Upper lobe of left lung (tissue), 6 donors: ENCODE measurements around the gene LSM5. TPM values are rescaled to one million over a fixed set of nuclear protein-coding genes. Genes with fewer than 3 reads are reported as not detected.
A peak's percentile ranks its signal among the peaks of the same experiment; 100 is the strongest.

Source experiments
- ATAC-seq, 2 donors: fragments of 200-7000 bp; cut with Tn5 transposase; one replicate each; pipeline ENCODE4 v1.9.1; 2022; ENCODE audit warnings: mild to moderate bottlenecking in 2 of 2, moderate library complexity in 2 of 2; ENCODE audit not compliant: low FRiP score in 2 of 2
- DNase-seq, 2 donors: peaks; one replicate each; pipeline ENCODE4 v3.0.0-alpha.2; 2019 to 2020
- H3K27ac ChIP-seq, 4 donors: fragments of 200-600 bp; sonication (generic); one replicate each; pipeline ENCODE4 v1.5.1; 2016 to 2019
- H3K27me3 ChIP-seq, 4 donors: fragments of 200-600 bp; sonication (generic); one replicate each; pipeline ENCODE4 v1.5.1; 2017 to 2019
- H3K36me3 ChIP-seq, 4 donors: fragments of 200-600 bp; sonication (generic); one replicate each; pipeline ENCODE4 v1.5.1; 2016 to 2019
- H3K4me1 ChIP-seq, 4 donors: fragments of 200-600 bp; sonication (generic); one replicate each; pipeline ENCODE4 v1.5.1; 2018 to 2019
- H3K4me3 ChIP-seq, 4 donors: fragments of 200-600 bp; sonication (generic); one replicate each; pipeline ENCODE4 v1.5.1; 2017 to 2019; ENCODE audit warnings: mild to moderate bottlenecking in 2 of 4, moderate library complexity in 1 of 4
- H3K9me3 ChIP-seq, 4 donors: fragments of 200-600 bp; sonication (generic); one replicate each; pipeline ENCODE4 v1.5.1; 2018 to 2019
- EP300 ChIP-seq, 4 donors: sonication (generic); formaldehyde crosslinking; IDR thresholded peaks; one replicate each; pipeline ENCODE4 v1.5.1; 2017; ENCODE audit warnings: antibody characterized with exemption in 4 of 4, control low read depth in 2 of 4
- POLR2A ChIP-seq, 4 donors: fragments of 450-650 bp; IDR thresholded peaks; one replicate each; pipeline ENCODE4 v1.5.1; 2016 to 2017; ENCODE audit warnings: antibody characterized with exemption in 4 of 4, mild to moderate bottlenecking in 2 of 4
- POLR2AphosphoS5 ChIP-seq, 2 donors: sonication (generic); formaldehyde crosslinking; IDR thresholded peaks; one replicate each; pipeline ENCODE4 v1.5.1; 2017; ENCODE audit warnings: antibody characterized with exemption in 2 of 2
- WGBS, 2 donors: methylation state at CpG; one replicate each; pipeline ENCODE4 v1.1.5; 2017 to 2018; 5-methylcytosine and 5-hydroxymethylcytosine counted together
- total RNA-seq, 6 donors: library from RNA; depleted of rRNA in 4 of 6; stranded (reverse); fragments of >200 nt in 4 of 6; gene quantifications; one replicate each; pipeline versions ENCODE4 v1.1.0 to v1.2.1, GENCODE V29; 2016 to 2021
- TF ChIP-seq, protein P1 (sequence below), 6 experiments: fragments of 450-650 bp in 4 of 6; fragments of 200-600 bp in 2 of 6; sonication (generic) in 2 of 6; IDR thresholded peaks; one replicate each; pipeline ENCODE4 v1.5.1; 2016 to 2019; ENCODE audit warnings: antibody characterized with exemption in 6 of 6
- donor health status: DM: no; HTN: no; CAD: no; lungs with moderate emphysema.
- donor health status: DM: no; HTN: yes; CAD: no; lungs with severe emphysema.

The LSM5 gene
- total RNA-seq = 10 to 100 TPM in 4 of 6 donors, 1 to 10 TPM in 2; 2.1 to 26.4 (median 13.8) TPM

DNA sequence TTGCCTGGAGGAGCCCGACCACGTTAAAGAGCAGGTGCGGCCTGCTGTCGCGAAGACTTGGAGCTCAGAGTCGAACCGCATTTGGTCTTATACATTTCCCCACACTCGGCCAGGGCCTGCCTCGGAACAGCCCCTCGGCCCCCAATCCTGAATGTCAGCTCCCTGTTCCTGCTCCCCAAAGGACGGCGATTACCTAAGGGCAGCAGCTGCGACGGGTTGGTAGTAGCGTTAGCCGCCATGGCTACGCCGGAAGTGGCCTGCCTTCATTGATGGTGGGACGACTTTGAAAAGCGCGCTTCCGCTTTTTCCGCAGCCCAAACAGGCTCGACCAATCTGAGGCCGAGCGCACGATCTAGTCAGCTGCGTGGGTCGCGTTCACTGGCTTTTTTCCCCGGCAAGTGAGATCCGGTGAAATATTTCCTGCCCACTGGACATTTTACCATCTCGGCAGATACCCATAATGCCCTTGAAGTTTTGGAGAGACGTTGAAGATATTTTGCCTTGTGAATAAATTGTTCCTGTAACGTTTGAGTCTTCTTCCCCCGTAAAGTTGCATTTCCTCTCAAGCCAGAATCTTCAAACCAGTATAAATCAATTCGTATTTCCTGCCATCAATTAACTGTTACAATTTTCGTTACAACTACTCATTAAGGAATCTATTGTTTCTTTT, at the start of gene LSM5:
LSM5 (minus strand) TSS at position 254 of the 670 bp plus-strand sequence; CDS start at position 239, 15 bp downstream.
- TF ChIP-seq, protein P1, sequence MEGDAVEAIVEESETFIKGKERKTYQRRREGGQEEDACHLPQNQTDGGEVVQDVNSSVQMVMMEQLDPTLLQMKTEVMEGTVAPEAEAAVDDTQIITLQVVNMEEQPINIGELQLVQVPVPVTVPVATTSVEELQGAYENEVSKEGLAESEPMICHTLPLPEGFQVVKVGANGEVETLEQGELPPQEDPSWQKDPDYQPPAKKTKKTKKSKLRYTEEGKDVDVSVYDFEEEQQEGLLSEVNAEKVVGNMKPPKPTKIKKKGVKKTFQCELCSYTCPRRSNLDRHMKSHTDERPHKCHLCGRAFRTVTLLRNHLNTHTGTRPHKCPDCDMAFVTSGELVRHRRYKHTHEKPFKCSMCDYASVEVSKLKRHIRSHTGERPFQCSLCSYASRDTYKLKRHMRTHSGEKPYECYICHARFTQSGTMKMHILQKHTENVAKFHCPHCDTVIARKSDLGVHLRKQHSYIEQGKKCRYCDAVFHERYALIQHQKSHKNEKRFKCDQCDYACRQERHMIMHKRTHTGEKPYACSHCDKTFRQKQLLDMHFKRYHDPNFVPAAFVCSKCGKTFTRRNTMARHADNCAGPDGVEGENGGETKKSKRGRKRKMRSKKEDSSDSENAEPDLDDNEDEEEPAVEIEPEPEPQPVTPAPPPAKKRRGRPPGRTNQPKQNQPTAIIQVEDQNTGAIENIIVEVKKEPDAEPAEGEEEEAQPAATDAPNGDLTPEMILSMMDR (IDR thresholded peaks at IDR 0.05) = no peak
- peak; percentile 75 to 86 for TF ChIP-seq POLR2AphosphoS5 (IDR thresholded peaks at IDR 0.05)
- peak in 1 of 4 donors; percentile 47 for TF ChIP-seq POLR2A (IDR thresholded peaks at IDR 0.05)
- H3K4me3 ChIP-seq = peak within 1 kb of the TSS; percentile 74 to 93 (median 76)
- H3K27ac ChIP-seq = peak within 1 kb of the TSS; percentile 82 to 93 (median 86)
- H3K27me3 ChIP-seq = no peaks in the 10 kb centered on the region
- H3K4me1 ChIP-seq = peaks cover 15 to 20% (median 17%) of the 10 kb centered on the region in 4 donors
- H3K36me3 ChIP-seq = peaks cover 0 to 23% (median 1%) of the 10 kb centered on the region in 4 donors
- DNase-seq (peak; percentile 82 to 94), ATAC-seq (peak; percentile 94 to 96)
- WGBS, 2 donors = 1% methylated on average over 8 to 37 of the region's 38 CpGs
- no peaks in the 10 kb centered on the region for H3K9me3 ChIP-seq

DNA sequence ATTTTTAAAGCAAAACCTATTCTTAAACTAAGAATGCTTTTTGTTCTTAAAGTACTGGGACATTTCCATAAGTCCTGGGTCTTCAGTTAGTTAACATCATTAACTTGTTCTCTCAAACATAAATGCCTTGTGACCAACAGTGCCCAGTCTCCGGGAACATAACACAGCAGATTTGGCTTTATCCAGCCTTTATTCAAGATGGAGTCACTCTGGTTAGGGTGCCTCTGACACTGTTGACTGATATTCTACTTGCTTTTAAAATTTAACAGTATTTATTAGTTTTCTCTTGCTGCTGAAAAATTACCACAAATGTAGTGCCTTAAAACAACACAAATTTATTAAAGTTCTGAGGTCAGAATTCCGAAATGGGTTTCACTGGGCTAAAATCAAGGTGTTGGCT, 49.2 kb upstream of the LSM5 start:
- H3K9me3 ChIP-seq = no peaks in the 10 kb centered on the region
- ATAC-seq (no peak), DNase-seq (no peak)
- TF ChIP-seq POLR2A (IDR thresholded peaks at IDR 0.05) (no peak), POLR2AphosphoS5 (IDR thresholded peaks at IDR 0.05) (no peak)
- TF ChIP-seq, protein P1 (IDR thresholded peaks at IDR 0.05) = no peak
- no peaks in the 10 kb centered on the region for H3K27me3 ChIP-seq
- peaks cover 0 to 9% (median 6%) of the 10 kb centered on the region in 4 donors for H3K36me3 ChIP-seq
- H3K4me1 ChIP-seq = peaks cover 0 to 10% (median 6%) of the 10 kb centered on the region in 4 donors
- no peak overlapping the region for H3K4me3 ChIP-seq
- H3K27ac ChIP-seq = no peak overlapping the region
- WGBS, 2 donors = 97 to 98% methylated on average over 2 of the region's 2 CpGs

DNA sequence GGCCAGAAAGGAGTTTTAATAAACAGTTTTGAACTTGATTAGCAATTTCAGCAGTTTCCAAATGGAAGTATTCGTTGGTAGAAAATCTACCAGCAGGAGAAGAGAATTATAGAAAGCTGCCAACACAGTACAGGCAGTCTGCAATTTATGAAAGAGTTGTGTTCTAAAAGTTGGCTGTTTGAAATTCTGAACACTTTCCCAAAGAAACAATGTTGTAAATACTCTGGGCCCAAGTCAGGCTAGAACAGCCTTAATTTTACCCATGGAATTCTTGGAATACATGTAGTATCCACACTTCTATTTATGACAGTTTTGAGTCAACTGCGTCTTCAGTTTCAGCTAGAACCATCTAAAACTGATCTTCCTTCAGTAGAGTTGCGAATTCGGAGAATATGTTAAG, 47.6 kb upstream of the LSM5 start:
- Histone ChIP-seq H3K27me3 (no peaks in the 10 kb centered on the region), H3K4me3 (no peak overlapping the region), H3K36me3 (no peaks in the 10 kb centered on the region), H3K9me3 (no peaks in the 10 kb centered on the region), H3K27ac (no peak overlapping the region), H3K4me1 (peaks cover 6 to 14% (median 8%) of the 10 kb centered on the region in 4 donors)
- no peak for ATAC-seq
- 65 to 90% methylated on average over 4 of the region's 4 CpGs for WGBS, 2 donors
- DNase-seq = no peak
- TF ChIP-seq POLR2A (IDR thresholded peaks at IDR 0.05) (no peak), POLR2AphosphoS5 (IDR thresholded peaks at IDR 0.05) (no peak), EP300 (IDR thresholded peaks at IDR 0.05) (no peak)
- TF ChIP-seq, protein P1 (IDR thresholded peaks at IDR 0.05) = no peak

DNA sequence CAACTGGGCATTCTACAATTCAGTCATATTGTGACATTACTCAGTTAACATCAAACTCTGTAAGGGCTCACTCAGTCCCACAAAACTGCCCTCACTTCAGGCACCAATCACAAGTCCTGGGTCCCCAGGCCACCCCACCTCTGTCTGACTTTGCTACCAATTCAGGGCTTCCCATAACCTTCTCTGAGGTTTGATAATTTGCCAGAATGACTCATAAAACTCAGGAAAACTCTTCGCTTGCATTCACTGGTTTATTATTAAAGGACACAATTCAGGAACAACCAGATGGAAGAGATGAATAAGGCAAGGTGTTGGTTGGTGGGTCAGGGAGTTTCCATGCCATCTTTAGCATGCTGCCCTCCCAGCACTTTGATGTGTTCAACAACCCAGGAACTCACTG, 46.4 kb upstream of the LSM5 start:
- WGBS, 2 donors = 0 to 36% methylated on average over 1 of the region's 1 CpG
- no peaks in the 10 kb centered on the region for H3K9me3 ChIP-seq
- no peak overlapping the region for H3K4me3 ChIP-seq
- ATAC-seq = no peak
- H3K27ac ChIP-seq = no peak overlapping the region
- no peaks in the 10 kb centered on the region for H3K27me3 ChIP-seq
- TF ChIP-seq, protein P1 (IDR thresholded peaks at IDR 0.05) = no peak
- peaks cover 0 to 2% (median 0%) of the 10 kb centered on the region in 4 donors for H3K36me3 ChIP-seq
- no peak for DNase-seq
- peaks cover 6 to 14% (median 9%) of the 10 kb centered on the region in 4 donors for H3K4me1 ChIP-seq

DNA sequence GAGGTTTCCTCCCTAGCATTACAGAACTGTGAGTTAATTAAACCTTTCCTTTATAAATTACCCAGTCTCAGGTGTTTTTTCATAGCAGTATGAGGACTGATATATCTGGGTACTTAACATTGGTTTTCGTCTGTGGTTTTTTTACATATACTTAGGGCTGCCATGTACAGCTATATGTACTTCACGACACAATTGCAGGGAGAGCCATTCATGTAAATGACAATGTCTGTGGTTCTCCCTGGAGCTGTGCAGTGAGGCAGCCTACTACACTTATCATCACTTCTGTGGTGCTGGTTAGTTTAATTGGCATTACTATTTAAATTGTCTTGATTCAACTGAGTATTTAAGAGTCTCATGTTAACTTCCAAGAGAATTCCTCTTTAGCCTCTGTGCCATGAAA, 45.8 kb upstream of the LSM5 start:
- Histone ChIP-seq H3K27me3 (no peaks in the 10 kb centered on the region), H3K27ac (no peak overlapping the region), H3K4me3 (no peak overlapping the region), H3K36me3 (peaks cover 0 to 5% (median 0%) of the 10 kb centered on the region in 4 donors), H3K9me3 (no peaks in the 10 kb centered on the region), H3K4me1 (peaks cover 6 to 14% (median 9%) of the 10 kb centered on the region in 4 donors)
- TF ChIP-seq, protein P1 (IDR thresholded peaks at IDR 0.05) = no peak
- TF ChIP-seq POLR2A (IDR thresholded peaks at IDR 0.05) (no peak), POLR2AphosphoS5 (IDR thresholded peaks at IDR 0.05) (no peak), EP300 (IDR thresholded peaks at IDR 0.05) (no peak)
- DNase-seq = no peak
- ATAC-seq = no peak
- WGBS, 2 donors = 93 to 96% methylated on average over 2 of the region's 2 CpGs
